ENCODE data around the gene EFNB2.

Gene EFNB2

DNA sequence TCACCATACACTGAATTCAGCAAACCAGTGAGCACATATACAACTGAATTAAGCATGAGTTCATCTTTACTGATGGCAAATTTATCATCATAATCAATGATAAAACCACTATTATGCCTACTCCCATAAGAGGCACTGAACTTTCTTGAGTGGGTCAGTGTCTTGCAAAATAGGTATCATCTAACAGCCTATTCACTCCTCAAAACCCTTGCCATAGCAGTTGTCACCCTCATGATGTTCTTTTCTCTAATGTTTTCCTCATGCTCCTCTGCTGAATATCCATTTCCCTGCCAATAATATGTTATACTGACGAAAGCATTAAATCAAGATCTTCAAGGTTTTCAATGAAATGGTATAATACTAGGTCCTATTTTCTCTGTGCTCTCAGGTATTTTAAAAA is 26.8 kb upstream of the EFNB2 start:
- H3K4me3 ChIP-seq (ENCODE audit: low read depth, low read length), result no peak overlapping the region
- no peak for DNase-seq (ENCODE audit: low read depth)
- no peak for TF ChIP-seq CTCF (IDR thresholded peaks at IDR 0.05; ENCODE audit: control insufficient read depth, extremely low read depth, insufficient read depth)

DNA sequence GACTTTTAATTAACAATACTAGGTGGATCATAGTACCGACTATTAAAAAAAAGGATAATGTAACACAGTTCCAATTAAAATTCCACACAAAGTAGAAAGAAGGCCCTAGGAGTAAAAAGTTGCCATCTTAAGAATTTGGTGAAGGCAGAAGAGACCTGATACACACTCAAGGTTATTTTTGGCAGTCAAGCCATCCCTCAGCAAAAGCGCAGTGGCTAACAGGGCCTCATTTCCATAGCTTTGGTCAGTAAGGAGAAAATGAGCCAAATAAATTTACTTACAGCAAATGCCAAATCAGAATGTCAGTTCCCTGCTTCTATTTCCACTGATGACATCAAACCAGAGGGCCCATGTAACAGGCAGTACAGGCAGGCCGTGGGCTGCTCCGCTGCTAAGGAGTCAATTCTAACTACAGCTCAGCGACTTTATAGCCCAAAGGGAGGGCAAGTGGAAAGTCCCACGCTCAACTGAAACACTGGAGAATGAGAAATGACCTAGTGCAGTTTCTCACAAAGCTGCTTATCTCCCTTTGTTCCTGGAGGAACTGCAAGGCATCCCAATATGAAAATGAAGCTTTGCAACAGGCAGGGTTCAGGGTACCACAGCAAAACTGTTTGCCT is 26.2 kb upstream of the EFNB2 start:
- DNase-seq (ENCODE audit: low read depth), result no peak

GRCh38 chr13:106560821-106561220 is 25.4 kb upstream of the EFNB2 start:
- DNase-seq (ENCODE audit: low read depth), result no peak
- H3K4me3 ChIP-seq (ENCODE audit: low read depth, low read length), result no peak overlapping the region
- TF ChIP-seq CTCF (IDR thresholded peaks at IDR 0.05; ENCODE audit: control insufficient read depth, extremely low read depth, insufficient read depth), result no peak

More for the DNA sequence above, 26.2 kb upstream of the EFNB2 start:
- TF ChIP-seq CTCF (IDR thresholded peaks at IDR 0.05; ENCODE audit: control insufficient read depth, extremely low read depth, insufficient read depth), result no peak
- no peak overlapping the region for H3K4me3 ChIP-seq (ENCODE audit: low read depth, low read length)

DNA sequence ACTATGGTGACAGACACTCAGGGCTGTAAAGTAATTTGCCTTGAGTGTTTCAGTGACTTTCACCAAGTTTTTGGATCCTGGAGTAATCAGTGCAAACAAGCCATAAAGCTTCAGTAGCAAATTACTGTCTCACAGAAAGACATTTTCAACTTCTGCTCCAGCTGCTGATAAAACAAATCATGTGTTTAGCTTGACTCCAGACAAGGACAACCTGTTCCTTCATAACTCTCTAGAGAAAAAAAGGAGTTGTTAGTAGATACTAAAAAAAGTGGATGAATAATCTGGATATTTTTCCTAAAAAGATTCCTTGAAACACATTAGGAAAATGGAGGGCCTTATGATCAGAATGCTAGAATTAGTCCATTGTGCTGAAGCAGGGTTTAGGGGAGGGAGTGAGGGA is 23.1 kb upstream of the EFNB2 start:
- H3K4me3 ChIP-seq (ENCODE audit: low read depth, low read length), result no peak overlapping the region
- TF ChIP-seq CTCF (IDR thresholded peaks at IDR 0.05; ENCODE audit: control insufficient read depth, extremely low read depth, insufficient read depth), result no peak
- no peak for DNase-seq (ENCODE audit: low read depth)

DNA sequence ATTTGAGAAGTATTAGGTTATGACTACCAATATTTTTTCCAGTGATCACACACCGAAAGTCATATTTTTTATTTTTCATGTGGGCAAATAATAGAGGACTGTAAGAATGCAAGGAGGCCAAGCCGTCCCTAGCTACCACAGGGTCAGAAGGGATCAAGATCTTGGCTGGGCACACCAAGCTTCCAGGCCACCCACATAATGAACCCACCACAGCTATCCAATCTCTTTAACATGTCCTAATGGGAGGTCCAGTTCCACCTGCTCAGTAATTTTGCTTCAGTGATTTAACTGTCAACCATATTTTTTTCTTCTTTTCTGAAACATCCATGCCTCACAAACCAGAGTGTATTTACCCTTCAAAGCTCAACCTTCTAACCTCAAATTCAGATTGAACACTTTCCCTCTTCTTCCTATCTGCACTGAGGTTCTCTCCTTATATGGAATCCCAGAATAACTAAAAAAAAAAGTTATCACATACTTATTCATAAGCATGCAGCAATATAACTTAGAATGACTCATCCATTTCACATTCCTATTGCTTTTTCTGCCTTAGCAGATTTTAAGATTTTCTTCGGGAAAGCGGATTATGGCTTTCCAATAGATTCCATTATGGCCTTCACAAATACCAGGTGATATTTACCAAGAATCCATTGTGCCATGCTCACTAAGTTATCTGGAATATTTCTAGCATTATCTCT is 20.3 kb upstream of the EFNB2 start:
- DNase-seq (ENCODE audit: low read depth), result no peak
- TF ChIP-seq CTCF (IDR thresholded peaks at IDR 0.05; ENCODE audit: control insufficient read depth, extremely low read depth, insufficient read depth), result no peak

GRCh38 chr13:106551751-106552150 is 16.3 kb upstream of the EFNB2 start:
- no peak for TF ChIP-seq CTCF (IDR thresholded peaks at IDR 0.05; ENCODE audit: control insufficient read depth, extremely low read depth, insufficient read depth)
- no peak overlapping the region for H3K4me3 ChIP-seq (ENCODE audit: low read depth, low read length)
- DNase-seq (ENCODE audit: low read depth), result no peak

More for the DNA sequence above, 20.3 kb upstream of the EFNB2 start:
- no peak overlapping the region for H3K4me3 ChIP-seq (ENCODE audit: low read depth, low read length)

DNA sequence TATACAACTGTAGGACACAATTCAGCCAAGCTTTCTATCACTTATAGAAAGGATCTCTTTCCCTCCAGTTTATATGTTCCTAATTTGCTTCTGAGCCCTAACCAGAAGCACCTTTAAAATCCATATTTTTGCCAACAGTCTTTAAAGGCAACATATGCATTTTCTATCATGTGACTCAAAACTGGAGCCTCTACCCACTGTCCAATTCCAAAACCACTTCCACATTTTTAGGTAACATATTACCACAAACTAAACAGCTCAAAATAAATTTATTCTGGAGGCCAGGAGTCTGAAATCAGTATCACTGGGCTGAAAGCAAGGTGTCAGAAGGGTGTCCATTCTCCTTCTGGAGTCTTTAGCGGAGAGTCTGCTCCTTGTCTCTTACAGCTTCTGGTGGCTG is 15.9 kb upstream of the EFNB2 start:
- no peak for TF ChIP-seq CTCF (IDR thresholded peaks at IDR 0.05; ENCODE audit: control insufficient read depth, extremely low read depth, insufficient read depth)
- DNase-seq (ENCODE audit: low read depth), result no peak
- no peak overlapping the region for H3K4me3 ChIP-seq (ENCODE audit: low read depth, low read length)
